ENCODE measurements around the gene OLFM1.
A peak's percentile ranks its signal among the peaks of the same experiment; 100 is the strongest.

The OLFM1 gene

GRCh38 chr9:135080286-135081263 is 6.9 kb upstream of the OLFM1 start:
- Histone ChIP-seq H3K4me3 (ENCODE audit: low read length) (no peak overlapping the region), H3K36me3 (ENCODE audit: control insufficient read depth, low read depth, low read length) (no peaks in the 10 kb centered on the region), H3K27me3 (ENCODE audit: control insufficient read depth, insufficient read depth, low read length) (peaks cover 20% of the 10 kb centered on the region), H3K9me3 (ENCODE audit: control insufficient read depth, low read depth, low read length) (no peaks in the 10 kb centered on the region), H3K27ac (ENCODE audit: low read length) (no peak overlapping the region), H3K4me1 (ENCODE audit: control insufficient read depth, low read depth, low read length) (peaks cover 6% of the 10 kb centered on the region), H3K9ac (ENCODE audit: low read length) (no peak overlapping the region)

GRCh38 chr9:135081264-135081660 is 6.2 kb upstream of the OLFM1 start:
- H3K27ac ChIP-seq (ENCODE audit: low read length) = no peak overlapping the region
- H3K4me3 ChIP-seq (ENCODE audit: low read length) = no peak overlapping the region
- no peak overlapping the region for H3K9ac ChIP-seq (ENCODE audit: low read length)
- no peaks in the 10 kb centered on the region for H3K36me3 ChIP-seq (ENCODE audit: control insufficient read depth, low read depth, low read length)
- H3K9me3 ChIP-seq (ENCODE audit: control insufficient read depth, low read depth, low read length) = no peaks in the 10 kb centered on the region
- peaks cover 4% of the 10 kb centered on the region for H3K4me1 ChIP-seq (ENCODE audit: control insufficient read depth, low read depth, low read length)
- peaks cover 17% of the 10 kb centered on the region for H3K27me3 ChIP-seq (ENCODE audit: control insufficient read depth, insufficient read depth, low read length)

GRCh38 chr9:135081731-135082130 is 5.7 kb upstream of the OLFM1 start:
- peaks cover 3% of the 10 kb centered on the region for H3K4me1 ChIP-seq (ENCODE audit: control insufficient read depth, low read depth, low read length)

DNA sequence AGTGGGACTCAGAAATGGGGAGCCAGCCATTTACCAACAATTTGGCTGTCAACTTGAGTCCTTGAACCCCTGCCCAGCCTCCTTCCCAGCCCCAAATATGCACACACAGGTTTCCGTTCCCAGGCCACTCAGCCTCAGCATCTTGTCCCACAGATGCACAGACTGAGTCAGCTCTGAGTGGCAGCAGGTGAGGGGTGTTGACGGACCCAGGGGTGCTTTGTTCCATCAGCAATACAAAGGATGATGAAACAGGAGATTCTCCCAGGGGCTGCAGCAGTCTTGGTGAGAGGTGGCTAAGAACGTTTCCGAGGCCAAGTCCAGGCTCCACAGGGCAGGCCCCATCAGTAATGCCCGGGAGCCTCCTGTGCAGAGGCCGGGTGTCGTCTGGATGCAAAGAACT is 4.9 kb upstream of the OLFM1 start:
- Histone ChIP-seq H3K36me3 (ENCODE audit: control insufficient read depth, low read depth, low read length) (no peaks in the 10 kb centered on the region), H3K4me3 (ENCODE audit: low read length) (no peak overlapping the region), H3K9ac (ENCODE audit: low read length) (no peak overlapping the region), H3K27me3 (ENCODE audit: control insufficient read depth, insufficient read depth, low read length) (peaks cover 6% of the 10 kb centered on the region), H3K9me3 (ENCODE audit: control insufficient read depth, low read depth, low read length) (no peaks in the 10 kb centered on the region), H3K27ac (ENCODE audit: low read length) (no peak overlapping the region), H3K4me1 (ENCODE audit: control insufficient read depth, low read depth, low read length) (peaks cover 3% of the 10 kb centered on the region)

More at GRCh38 chr9:135081731-135082130, 5.7 kb upstream of the OLFM1 start:
- Histone ChIP-seq H3K36me3 (ENCODE audit: control insufficient read depth, low read depth, low read length) (no peaks in the 10 kb centered on the region), H3K4me3 (ENCODE audit: low read length) (no peak overlapping the region), H3K27ac (ENCODE audit: low read length) (no peak overlapping the region), H3K9me3 (ENCODE audit: control insufficient read depth, low read depth, low read length) (no peaks in the 10 kb centered on the region), H3K9ac (ENCODE audit: low read length) (no peak overlapping the region), H3K27me3 (ENCODE audit: control insufficient read depth, insufficient read depth, low read length) (peaks cover 13% of the 10 kb centered on the region)

DNA sequence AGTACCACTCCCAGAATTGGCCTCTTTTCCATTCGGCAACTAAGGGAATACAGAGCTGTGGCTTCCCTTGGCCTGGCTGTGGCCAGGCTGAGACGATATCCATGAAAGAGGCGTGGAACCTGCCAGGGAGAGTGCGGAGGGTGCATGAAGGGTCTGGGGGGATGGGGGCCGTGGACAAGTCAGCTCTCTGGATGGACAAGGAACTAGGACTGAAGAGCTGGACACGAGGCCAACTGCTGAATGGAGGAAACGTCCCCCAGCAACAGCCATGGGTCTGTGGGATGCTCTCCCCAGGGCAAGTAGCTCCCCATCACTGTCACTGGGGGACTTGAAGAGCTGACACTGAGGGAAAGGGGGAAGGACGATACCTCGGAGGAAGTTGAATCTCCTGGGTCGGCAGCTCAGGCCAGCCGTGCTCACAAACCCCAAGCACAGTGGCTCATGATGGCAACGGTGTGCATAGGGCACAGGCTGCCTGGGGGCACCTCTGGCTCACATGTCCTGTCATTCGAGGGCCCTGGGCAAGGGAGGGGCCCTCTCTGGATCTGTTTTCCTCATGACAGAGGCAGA is 4.1 kb upstream of the OLFM1 start:
- Histone ChIP-seq H3K9me3 (ENCODE audit: control insufficient read depth, low read depth, low read length) (no peaks in the 10 kb centered on the region), H3K27ac (ENCODE audit: low read length) (no peak overlapping the region), H3K36me3 (ENCODE audit: control insufficient read depth, low read depth, low read length) (no peaks in the 10 kb centered on the region), H3K4me3 (ENCODE audit: low read length) (no peak overlapping the region), H3K9ac (ENCODE audit: low read length) (no peak overlapping the region), H3K4me1 (ENCODE audit: control insufficient read depth, low read depth, low read length) (peaks cover 3% of the 10 kb centered on the region), H3K27me3 (ENCODE audit: control insufficient read depth, insufficient read depth, low read length) (peaks cover 10% of the 10 kb centered on the region)

GRCh38 chr9:135083831-135084230 is 3.6 kb upstream of the OLFM1 start:
- peaks cover 3% of the 10 kb centered on the region for H3K4me1 ChIP-seq (ENCODE audit: control insufficient read depth, low read depth, low read length)
- peaks cover 15% of the 10 kb centered on the region for H3K27me3 ChIP-seq (ENCODE audit: control insufficient read depth, insufficient read depth, low read length)
- no peak overlapping the region for H3K9ac ChIP-seq (ENCODE audit: low read length)
- no peaks in the 10 kb centered on the region for H3K9me3 ChIP-seq (ENCODE audit: control insufficient read depth, low read depth, low read length)
- no peaks in the 10 kb centered on the region for H3K36me3 ChIP-seq (ENCODE audit: control insufficient read depth, low read depth, low read length)
- no peak overlapping the region for H3K4me3 ChIP-seq (ENCODE audit: low read length)
- no peak overlapping the region for H3K27ac ChIP-seq (ENCODE audit: low read length)

- H3K27me3 ChIP-seq (ENCODE audit: control insufficient read depth, insufficient read depth, low read length) = peaks cover 19% of the 10 kb centered on the region
Measured at GRCh38 chr9:135084262-135084661, 3.2 kb upstream of the OLFM1 start.

DNA sequence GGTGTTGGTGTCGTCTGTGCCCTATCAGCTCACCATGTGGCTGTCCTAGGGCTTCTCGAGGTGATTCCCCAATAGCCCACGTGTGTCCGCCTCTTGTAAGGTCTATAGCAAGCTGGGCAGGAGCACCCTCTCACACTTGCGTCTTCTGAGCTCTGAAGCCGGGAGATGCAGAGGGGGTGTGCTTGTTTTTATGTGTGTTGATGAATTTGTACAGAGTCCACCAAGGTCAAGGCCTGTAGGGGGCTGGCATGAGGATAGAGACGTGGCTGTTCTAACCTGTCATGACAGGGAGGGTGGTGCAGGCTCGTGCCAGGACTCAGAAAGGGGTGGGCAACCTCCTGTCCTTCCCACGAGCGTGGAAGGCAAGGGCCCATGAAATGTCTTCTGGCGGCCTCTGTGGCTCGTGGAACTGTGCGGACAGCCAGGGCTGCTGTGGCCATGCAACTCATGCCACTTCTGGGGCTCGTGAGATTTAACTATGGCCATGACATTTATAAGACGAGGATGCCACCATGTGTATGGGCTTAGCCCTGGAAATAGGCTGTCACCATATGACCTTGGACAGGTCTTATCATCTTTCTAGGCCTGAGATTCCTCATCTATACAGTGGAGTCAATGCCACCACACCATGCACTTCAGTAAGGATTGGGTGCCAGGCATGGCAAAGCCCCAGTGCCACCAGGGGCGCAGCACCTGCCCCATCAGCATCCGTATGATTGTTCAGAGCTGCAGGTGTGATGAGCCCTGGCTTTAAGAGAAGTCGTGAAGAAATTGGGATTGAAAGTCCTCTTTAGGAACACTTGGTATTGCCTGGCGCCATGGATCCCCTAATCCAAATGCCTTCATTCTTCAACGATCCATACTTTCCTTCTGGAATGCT is 2.3 kb upstream of the OLFM1 start:
- H3K4me1 ChIP-seq (ENCODE audit: control insufficient read depth, low read depth, low read length) = peaks cover 3% of the 10 kb centered on the region
- no peaks in the 10 kb centered on the region for H3K36me3 ChIP-seq (ENCODE audit: control insufficient read depth, low read depth, low read length)
- no peak overlapping the region for H3K4me3 ChIP-seq (ENCODE audit: low read length)
- no peak overlapping the region for H3K9ac ChIP-seq (ENCODE audit: low read length)
- no peak overlapping the region for H3K27ac ChIP-seq (ENCODE audit: low read length)
- H3K27me3 ChIP-seq (ENCODE audit: control insufficient read depth, insufficient read depth, low read length) = peaks cover 25% of the 10 kb centered on the region
- H3K9me3 ChIP-seq (ENCODE audit: control insufficient read depth, low read depth, low read length) = no peaks in the 10 kb centered on the region

More at GRCh38 chr9:135084262-135084661, 3.2 kb upstream of the OLFM1 start:
- Histone ChIP-seq H3K4me1 (ENCODE audit: control insufficient read depth, low read depth, low read length) (peaks cover 3% of the 10 kb centered on the region), H3K4me3 (ENCODE audit: low read length) (no peak overlapping the region), H3K27ac (ENCODE audit: low read length) (no peak overlapping the region), H3K36me3 (ENCODE audit: control insufficient read depth, low read depth, low read length) (no peaks in the 10 kb centered on the region), H3K9me3 (ENCODE audit: control insufficient read depth, low read depth, low read length) (no peaks in the 10 kb centered on the region), H3K9ac (ENCODE audit: low read length) (no peak overlapping the region)

GRCh38 chr9:135085830-135086546 is 1.5 kb upstream of the OLFM1 start:
- H3K9me3 ChIP-seq (ENCODE audit: control insufficient read depth, low read depth, low read length) = no peaks in the 10 kb centered on the region
- no peak overlapping the region for H3K27ac ChIP-seq (ENCODE audit: low read length)
- H3K36me3 ChIP-seq (ENCODE audit: control insufficient read depth, low read depth, low read length) = peaks cover under 1% of the 10 kb centered on the region
- H3K4me1 ChIP-seq (ENCODE audit: control insufficient read depth, low read depth, low read length) = peaks cover 3% of the 10 kb centered on the region
- no peak overlapping the region for H3K4me3 ChIP-seq (ENCODE audit: low read length)
- peaks cover 25% of the 10 kb centered on the region for H3K27me3 ChIP-seq (ENCODE audit: control insufficient read depth, insufficient read depth, low read length)
- H3K9ac ChIP-seq (ENCODE audit: low read length) = no peak overlapping the region

DNA sequence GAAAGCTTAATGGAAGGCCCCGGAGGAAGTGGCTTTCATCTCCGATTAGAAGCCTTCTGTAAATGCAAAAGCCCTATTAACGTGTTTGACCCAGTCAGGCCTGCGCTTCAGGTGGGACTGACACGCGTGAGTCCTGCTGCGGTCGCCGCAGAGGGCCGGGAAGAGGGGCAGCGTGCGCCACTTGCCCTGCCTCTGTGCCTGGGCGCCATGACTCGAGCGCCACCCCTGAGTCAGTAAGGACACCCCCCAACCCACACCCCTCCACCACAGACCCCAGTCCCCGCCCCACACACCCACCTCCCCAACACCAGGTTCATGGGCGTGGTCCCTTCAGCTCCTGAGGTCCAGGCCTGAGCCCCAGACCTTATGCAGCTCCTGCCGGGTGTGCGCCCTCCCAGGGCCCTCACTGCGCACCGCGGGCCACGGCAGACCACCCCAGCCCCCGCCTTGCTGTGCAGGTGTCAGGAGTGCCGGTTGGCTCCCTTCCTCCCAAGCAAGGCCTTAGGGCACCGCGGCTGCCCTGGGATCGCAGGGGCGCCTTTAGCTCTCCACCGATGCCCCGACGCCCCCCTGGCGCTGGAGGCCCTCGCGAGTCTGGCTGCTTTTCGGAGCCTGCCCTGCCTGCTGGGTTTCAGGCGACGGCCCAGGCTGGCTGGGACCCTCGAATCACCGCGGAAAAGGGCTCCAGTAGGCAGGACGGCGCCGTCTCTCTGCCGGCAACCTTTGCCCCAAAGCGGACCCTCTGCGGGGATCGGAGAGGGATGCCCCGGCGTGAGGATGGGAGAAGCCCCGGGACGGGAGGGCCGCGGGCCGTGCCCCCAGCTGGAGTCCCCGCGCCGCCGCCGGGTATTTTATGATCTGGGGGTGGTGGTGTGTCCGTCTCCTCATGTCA is 625 bp upstream of the OLFM1 start:
- H3K9ac ChIP-seq (ENCODE audit: low read length) = no peak overlapping the region
- peaks cover 3% of the 10 kb centered on the region for H3K4me1 ChIP-seq (ENCODE audit: control insufficient read depth, low read depth, low read length)
- H3K27me3 ChIP-seq (ENCODE audit: control insufficient read depth, insufficient read depth, low read length) = peaks cover 25% of the 10 kb centered on the region
- H3K9me3 ChIP-seq (ENCODE audit: control insufficient read depth, low read depth, low read length) = no peaks in the 10 kb centered on the region
- peak overlapping the region; percentile 14 for H3K4me3 ChIP-seq (ENCODE audit: low read length)
- no peak overlapping the region for H3K27ac ChIP-seq (ENCODE audit: low read length)
- H3K36me3 ChIP-seq (ENCODE audit: control insufficient read depth, low read depth, low read length) = peaks cover 9% of the 10 kb centered on the region

Measured in iPS-18a (cell line).